Esophagus muscularis mucosa (tissue), 4 donors: ENCODE measurements around the gene PRPF31. TPM values are rescaled to one million over a fixed set of nuclear protein-coding genes. Genes with fewer than 3 reads are reported as not detected.

Source experiments
- DNase-seq: peaks from one replicate; pipeline ENCODE4 v3.0.0-alpha.2; 2017; ENCODE audit errors: extremely low spot score
- H3K27ac ChIP-seq, 4 donors: fragments of 200-600 bp; sonication (generic); replicated peaks in 1 of 4; 1 replicate in 3 of 4; 2 replicates in 1 of 4; pipeline ENCODE4 v1.5.1; 2016 to 2019; ENCODE audit warnings: mild to moderate bottlenecking in 1 of 4
- H3K27me3 ChIP-seq, 4 donors: fragments of 200-600 bp; sonication (generic); one replicate each; pipeline versions ENCODE4 v1.5.1 to v1.6.0; 2016 to 2019
- H3K36me3 ChIP-seq, 4 donors: fragments of 200-600 bp; sonication (generic); one replicate each; pipeline ENCODE4 v1.5.1; 2016 to 2019
- H3K4me1 ChIP-seq, 4 donors: fragments of 200-600 bp; sonication (generic); one replicate each; pipeline ENCODE4 v1.5.1; 2016 to 2019
- H3K4me3 ChIP-seq, 4 donors: fragments of 200-600 bp; sonication (generic); 1 replicate in 2 of 4; 2 replicates in 2 of 4; pipeline ENCODE4 v1.5.1; 2016 to 2019; ENCODE audit warnings: mild to moderate bottlenecking in 4 of 4, moderate library complexity in 1 of 4
- H3K9me3 ChIP-seq, 4 donors: fragments of 200-600 bp; sonication (generic); 1 replicate in 3 of 4; 2 replicates in 1 of 4; pipeline ENCODE4 v1.5.1; 2016 to 2019
- CTCF ChIP-seq, 3 experiments: fragments of 200-600 bp in 2 of 3; fragments of 450-650 bp in 1 of 3; sonication (generic) in 2 of 3; IDR thresholded peaks; one replicate each; pipeline ENCODE4 v1.5.1; 2017 to 2019; ENCODE audit warnings: antibody characterized with exemption in 3 of 3, mild to moderate bottlenecking in 2 of 3, moderate library complexity in 1 of 3
- EP300 ChIP-seq: sonication (generic); formaldehyde crosslinking; IDR thresholded peaks from one replicate; pipeline ENCODE4 v1.6.1; 2017; ENCODE audit warnings: antibody characterized with exemption
- POLR2A ChIP-seq: fragments of 450-650 bp; IDR thresholded peaks from one replicate; pipeline ENCODE4 v1.6.1; 2017; ENCODE audit warnings: antibody characterized with exemption, moderate library complexity, mild to moderate bottlenecking, low read depth
- POLR2AphosphoS5 ChIP-seq, 2 donors: sonication (generic); formaldehyde crosslinking; IDR thresholded peaks; one replicate each; pipeline ENCODE4 v1.6.1; 2017; ENCODE audit warnings: antibody characterized with exemption in 2 of 2
- WGBS: methylation state at CpG from one replicate; pipeline ENCODE4 v1.1.5; 2018; 5-methylcytosine and 5-hydroxymethylcytosine counted together
- intact Hi-C: fragments of 100-400 bp; cut with DNase I; formaldehyde crosslinking; loops from one replicate; pipeline ENCODE4 v1.15.1; 2023
- total RNA-seq, 4 donors: library from RNA; depleted of rRNA; stranded (reverse); fragments of >200 nt; gene quantifications; one replicate each; pipeline versions ENCODE4 v1.1.0 to v1.2.1, GENCODE V29; 2016

PRPF31 gene
- total RNA-seq, 4 donors from 2014 or later, result 44.9 to 64.3 (median 56.0) TPM

DNA sequence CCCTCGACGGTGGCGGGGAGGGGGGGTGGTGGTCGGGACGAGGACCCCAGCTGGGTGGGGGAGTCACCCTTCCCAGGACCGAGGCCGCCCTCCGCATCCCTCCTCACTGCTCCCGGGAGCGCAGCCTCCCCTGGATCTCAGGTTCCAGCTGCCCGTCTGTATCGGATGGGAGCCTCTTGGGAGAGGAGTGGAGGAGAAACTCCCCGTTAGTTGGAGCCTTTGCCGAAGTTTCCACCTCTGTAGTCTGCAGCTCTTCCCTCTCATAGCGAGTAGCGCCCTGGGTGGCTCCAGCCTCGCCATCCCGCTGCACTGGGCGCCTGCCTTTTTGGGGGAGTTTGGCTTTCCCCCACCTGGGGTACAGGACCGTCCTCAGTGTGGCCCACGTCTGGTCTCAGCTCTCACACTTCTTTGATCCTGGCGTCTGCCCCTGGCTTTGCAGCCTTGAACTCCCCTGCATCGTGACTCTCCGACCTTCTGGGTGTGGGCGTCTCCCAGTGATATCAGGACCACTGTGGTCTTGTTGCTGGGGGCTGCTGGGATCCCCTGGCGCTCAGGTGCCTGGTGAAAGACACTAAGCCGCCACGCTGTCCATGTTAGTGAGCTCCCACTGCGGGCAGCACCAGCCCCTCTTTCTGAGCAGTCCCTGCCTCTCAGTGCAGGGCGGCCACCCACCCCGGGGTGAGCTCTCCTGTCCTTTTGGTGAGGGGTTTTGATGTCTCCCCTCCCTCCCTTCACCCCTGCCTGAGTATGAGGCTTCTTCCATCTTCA is 23.1 kb downstream of the PRPF31 start:
- intact Hi-C loops, result no loop called here
- no peak for TF ChIP-seq POLR2A
- TF ChIP-seq EP300, result no peak
- TF ChIP-seq CTCF (IDR thresholded peaks at IDR 0.05), result no peak
- TF ChIP-seq POLR2AphosphoS5 (IDR thresholded peaks at IDR 0.05), result no peak

DNA sequence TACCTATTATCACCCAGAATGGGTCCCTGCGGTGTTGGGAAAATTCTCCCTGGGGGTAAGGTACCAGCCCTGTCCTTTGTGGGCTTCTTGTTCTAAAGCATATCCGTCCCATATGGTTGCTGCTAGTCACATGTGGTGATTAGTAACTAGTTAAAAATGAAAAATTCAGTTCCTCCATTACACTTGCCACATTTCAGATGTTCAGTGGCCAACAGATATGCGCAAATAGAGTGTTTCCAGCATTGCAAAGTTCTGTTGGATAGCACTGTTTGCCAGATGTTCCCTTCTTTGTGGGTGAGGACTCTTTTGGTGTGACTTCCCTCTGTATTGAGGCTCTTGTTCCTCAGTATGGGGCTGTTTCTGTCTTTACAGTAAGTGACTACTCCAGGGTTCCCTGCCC is 25.8 kb downstream of the PRPF31 start:
- intact Hi-C loops, result no loop called here
- WGBS, result 93% methylated on average over 3 of the region's 3 CpGs

More for the DNA sequence above, 23.1 kb downstream of the PRPF31 start:
- Histone ChIP-seq H3K27ac (peak overlapping the region; percentile 94 to 98 (median 97)), H3K36me3 (peaks cover 14 to 40% (median 31%) of the 10 kb centered on the region in 4 donors), H3K27me3 (no peaks in the 10 kb centered on the region), H3K4me1 (peaks cover 28 to 56% (median 48%) of the 10 kb centered on the region in 4 donors), H3K9me3 (no peaks in the 10 kb centered on the region), H3K4me3 (peak overlapping the region; percentile 93 to 100 (median 98))
- no peak for DNase-seq
- 22% methylated on average over 9 of the region's 31 CpGs for WGBS

DNA sequence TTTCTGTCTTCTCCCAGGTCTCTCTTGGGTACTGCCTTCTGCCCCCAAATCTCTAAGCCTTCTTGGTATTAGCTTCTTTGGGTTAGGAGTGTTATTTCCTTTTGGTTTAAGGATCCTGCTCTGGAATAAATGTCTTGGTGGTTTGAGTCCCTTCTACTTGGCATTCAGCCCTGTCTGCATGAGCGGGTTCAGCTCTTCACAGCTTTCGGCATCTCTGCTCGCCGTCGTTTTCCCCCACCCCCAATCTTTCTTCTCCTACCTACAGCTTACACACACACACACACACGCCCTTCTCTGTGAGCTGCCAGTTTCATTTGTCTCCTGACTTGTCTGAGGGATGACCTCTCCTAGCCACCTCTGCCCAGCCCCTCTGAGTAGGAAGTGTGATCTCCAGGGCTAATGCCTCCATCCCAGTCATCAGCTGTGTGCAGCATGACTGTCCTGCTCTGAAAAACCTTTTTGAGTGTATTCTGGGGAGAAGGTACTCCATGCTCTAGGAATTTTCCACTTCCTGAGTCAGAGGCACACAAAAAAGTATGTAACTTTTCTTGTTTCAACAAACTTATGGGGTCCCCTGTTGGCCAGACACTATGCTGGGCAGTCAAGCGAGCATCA is 26.7 kb downstream of the PRPF31 start:
- no peak for TF ChIP-seq EP300
- TF ChIP-seq POLR2A, result no peak
- TF ChIP-seq POLR2AphosphoS5 (IDR thresholded peaks at IDR 0.05), result no peak
- TF ChIP-seq CTCF (IDR thresholded peaks at IDR 0.05), result no peak
- peaks cover 50 to 76% (median 67%) of the 10 kb centered on the region in 4 donors for H3K36me3 ChIP-seq
- intact Hi-C loops, result no loop called here

More for the DNA sequence above, 25.8 kb downstream of the PRPF31 start:
- H3K4me1 ChIP-seq, result peaks cover 21 to 54% (median 43%) of the 10 kb centered on the region in 4 donors
- DNase-seq, result no peak
- H3K36me3 ChIP-seq, result peaks cover 40 to 67% (median 58%) of the 10 kb centered on the region in 4 donors
- TF ChIP-seq POLR2AphosphoS5 (IDR thresholded peaks at IDR 0.05), result no peak
- TF ChIP-seq CTCF (IDR thresholded peaks at IDR 0.05), result no peak
- TF ChIP-seq POLR2A, result no peak
- TF ChIP-seq EP300, result no peak
- no peak overlapping the region for H3K27ac ChIP-seq
- no peak overlapping the region for H3K4me3 ChIP-seq
- H3K9me3 ChIP-seq, result no peaks in the 10 kb centered on the region
- H3K27me3 ChIP-seq, result no peaks in the 10 kb centered on the region

DNA sequence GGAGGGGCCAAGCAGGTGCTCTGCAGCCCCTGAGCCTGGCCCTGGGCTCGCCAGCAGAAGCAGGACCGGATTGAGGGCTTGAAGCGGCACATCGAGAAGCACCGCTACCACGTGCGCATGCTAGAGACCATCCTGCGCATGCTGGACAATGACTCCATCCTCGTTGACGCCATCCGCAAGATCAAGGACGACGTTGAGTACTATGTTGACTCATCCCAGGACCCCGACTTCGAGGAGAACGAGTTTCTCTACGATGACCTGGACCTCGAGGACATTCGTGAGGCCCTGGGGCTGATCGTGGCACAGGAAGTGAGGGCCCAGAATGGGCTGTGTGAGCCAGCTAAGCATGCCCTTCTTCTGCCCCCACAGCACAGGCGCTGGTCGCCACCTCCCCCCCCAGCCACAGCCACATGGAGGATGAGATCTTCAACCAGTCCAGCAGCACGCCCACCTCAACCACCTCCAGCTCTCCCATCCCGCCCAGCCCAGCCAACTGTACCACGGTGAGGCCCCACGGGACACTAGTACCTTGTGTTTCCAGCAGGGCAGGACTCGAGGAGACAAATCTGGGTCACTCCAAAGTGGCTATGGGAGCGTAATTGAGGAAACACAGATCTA is 30.1 kb downstream of the PRPF31 start:
- H3K36me3 ChIP-seq, result peaks cover 83 to 96% (median 95%) of the 10 kb centered on the region in 4 donors
- H3K4me3 ChIP-seq, result no peak overlapping the region
- no peak overlapping the region for H3K27ac ChIP-seq
- no peak for DNase-seq
- H3K4me1 ChIP-seq, result peaks cover 11 to 44% (median 33%) of the 10 kb centered on the region in 4 donors
- H3K9me3 ChIP-seq, result no peaks in the 10 kb centered on the region
- no peaks in the 10 kb centered on the region for H3K27me3 ChIP-seq
- intact Hi-C loops, result no loop called here
- no peak for TF ChIP-seq CTCF (IDR thresholded peaks at IDR 0.05)
- TF ChIP-seq POLR2A, result no peak
- TF ChIP-seq POLR2AphosphoS5 (IDR thresholded peaks at IDR 0.05), result no peak
- no peak for TF ChIP-seq EP300
- 90% methylated on average over 9 of the region's 28 CpGs for WGBS

More for the DNA sequence above, 26.7 kb downstream of the PRPF31 start:
- no peak overlapping the region for H3K4me3 ChIP-seq
- H3K27me3 ChIP-seq, result no peaks in the 10 kb centered on the region
- peaks cover 23 to 58% (median 47%) of the 10 kb centered on the region in 4 donors for H3K4me1 ChIP-seq
- no peak overlapping the region for H3K27ac ChIP-seq
- H3K9me3 ChIP-seq, result no peaks in the 10 kb centered on the region
- WGBS, result 83% methylated on average over 7 of the region's 7 CpGs
- DNase-seq, result no peak
